ENCODE results near the gene ARMC2.

Gene ARMC2

GRCh38 chr6:109002882-109003281 is 154.7 kb downstream of the ARMC2 start:
- Histone ChIP-seq H3K27ac (peak overlapping the region; percentile 55 to 80), H3K4me3 (peak overlapping the region; percentile 57)
- TF ChIP-seq CTCF (IDR thresholded peaks at IDR 0.05) = no peak
- no peak for DNase-seq (ENCODE audit: low spot score)

GRCh38 chr6:109006818-109007217 is 158.6 kb downstream of the ARMC2 start:
- H3K4me3 ChIP-seq = peak overlapping the region; percentile 99
- no peak for DNase-seq (ENCODE audit: low spot score)

GRCh38 chr6:109007521-109007920 is 159.3 kb downstream of the ARMC2 start:
- Histone ChIP-seq H3K4me3 (peak overlapping the region; percentile 99), H3K27ac (peak overlapping the region in 1 of 2 donors; percentile 99)
- no peak for TF ChIP-seq CTCF (IDR thresholded peaks at IDR 0.05)
- DNase-seq (ENCODE audit: low spot score) = no peak

More at GRCh38 chr6:109006818-109007217, 158.6 kb downstream of the ARMC2 start:
- H3K27ac ChIP-seq = peak overlapping the region in 1 of 2 donors; percentile 67
- TF ChIP-seq CTCF (IDR thresholded peaks at IDR 0.05) = no peak

GRCh38 chr6:109008054-109008453 is 159.8 kb downstream of the ARMC2 start:
- Histone ChIP-seq H3K4me3 (peak overlapping the region; percentile 99), H3K27ac (peak overlapping the region; percentile 89 to 99)
- no peak for TF ChIP-seq CTCF (IDR thresholded peaks at IDR 0.05)
- DNase-seq (ENCODE audit: low spot score) = no peak

- Histone ChIP-seq H3K27ac (peak overlapping the region; percentile 89 to 99), H3K4me3 (peak overlapping the region; percentile 99)
- no peak for DNase-seq (ENCODE audit: low spot score)
- TF ChIP-seq CTCF (IDR thresholded peaks at IDR 0.05) = no peak
Observed at GRCh38 chr6:109008537-109009235, 160.5 kb downstream of the ARMC2 start.

- Histone ChIP-seq H3K27ac (peak overlapping the region; percentile 89 to 99), H3K4me3 (peak overlapping the region; percentile 99)
- TF ChIP-seq CTCF (IDR thresholded peaks at IDR 0.05) = no peak
- peak; percentile 92 for DNase-seq (ENCODE audit: low spot score)
Observed at GRCh38 chr6:109009236-109009961, 161.2 kb downstream of the ARMC2 start.

Measured in coronary artery (tissue), 2 donors.